ENCODE measurements around the gene SSH2.
"Not testable (repeated sequence)": the region's sequence is repeated elsewhere in the genome, so short reads cannot be mapped to it uniquely, and the experiment has no call there.

SSH2 gene

GRCh38 chr17:29962656-29963055, 32.6 kb upstream of the SSH2 start:
- H3K4me3 ChIP-seq (ENCODE audit: low read depth, low read length): no peak overlapping the region
- no peaks in the 10 kb centered on the region for H3K9me3 ChIP-seq (ENCODE audit: severe bottlenecking)
- no peaks in the 10 kb centered on the region for H3K36me3 ChIP-seq
- no peak for DNase-seq
- no peak for TF ChIP-seq CTCF (IDR thresholded peaks at IDR 0.05; ENCODE audit: low read depth, low read length)
- no peak overlapping the region for H3K27ac ChIP-seq
- H3K27me3 ChIP-seq (ENCODE audit: insufficient read depth, low read depth, severe bottlenecking): no peaks in the 10 kb centered on the region

GRCh38 chr17:29959658-29960337, 29.8 kb upstream of the SSH2 start:
- DNase-seq: no peak
- H3K27me3 ChIP-seq (ENCODE audit: insufficient read depth, low read depth, severe bottlenecking): no peaks in the 10 kb centered on the region
- H3K9me3 ChIP-seq (ENCODE audit: severe bottlenecking): no peaks in the 10 kb centered on the region
- H3K27ac ChIP-seq: no peak overlapping the region
- no peak for TF ChIP-seq CTCF (IDR thresholded peaks at IDR 0.05; ENCODE audit: low read depth, low read length)
- H3K36me3 ChIP-seq: no peaks in the 10 kb centered on the region
- H3K4me3 ChIP-seq (ENCODE audit: low read depth, low read length): no peak overlapping the region

GRCh38 chr17:29958947-29959657, 29.1 kb upstream of the SSH2 start:
- Histone ChIP-seq H3K36me3 (no peaks in the 10 kb centered on the region), H3K9me3 (ENCODE audit: severe bottlenecking) (peaks cover 6% of the 10 kb centered on the region), H3K27ac (no peak overlapping the region), H3K4me3 (ENCODE audit: low read depth, low read length) (no peak overlapping the region), H3K27me3 (ENCODE audit: insufficient read depth, low read depth, severe bottlenecking) (no peaks in the 10 kb centered on the region)
- no peak for TF ChIP-seq CTCF (IDR thresholded peaks at IDR 0.05; ENCODE audit: low read depth, low read length)
- no peak for DNase-seq

GRCh38 chr17:29957488-29957887, 27.5 kb upstream of the SSH2 start:
- DNase-seq; H3K27ac ChIP-seq; H3K27me3 ChIP-seq (ENCODE audit: insufficient read depth, low read depth, severe bottlenecking); H3K36me3 ChIP-seq; H3K4me3 ChIP-seq (ENCODE audit: low read depth, low read length): not testable (repeated sequence)
- H3K9me3 ChIP-seq (ENCODE audit: severe bottlenecking): peaks cover 12% of the 10 kb centered on the region

GRCh38 chr17:29956225-29956624, 26.2 kb upstream of the SSH2 start:
- TF ChIP-seq CTCF (IDR thresholded peaks at IDR 0.05; ENCODE audit: low read depth, low read length): no peak
- Histone ChIP-seq H3K27me3 (ENCODE audit: insufficient read depth, low read depth, severe bottlenecking) (no peaks in the 10 kb centered on the region), H3K27ac (no peak overlapping the region), H3K36me3 (no peaks in the 10 kb centered on the region), H3K4me3 (ENCODE audit: low read depth, low read length) (no peak overlapping the region), H3K9me3 (ENCODE audit: severe bottlenecking) (peaks cover 12% of the 10 kb centered on the region)
- DNase-seq: no peak

- no peaks in the 10 kb centered on the region for H3K27me3 ChIP-seq (ENCODE audit: insufficient read depth, low read depth, severe bottlenecking)
- no peak for DNase-seq
Observed at GRCh38 chr17:29954405-29954804, 24.4 kb upstream of the SSH2 start.

More at GRCh38 chr17:29954405-29954804, 24.4 kb upstream of the SSH2 start:
- no peaks in the 10 kb centered on the region for H3K36me3 ChIP-seq
- peaks cover 12% of the 10 kb centered on the region for H3K9me3 ChIP-seq (ENCODE audit: severe bottlenecking)
- no peak overlapping the region for H3K27ac ChIP-seq
- TF ChIP-seq CTCF (IDR thresholded peaks at IDR 0.05; ENCODE audit: low read depth, low read length): no peak; the same call in 1 of the 2 replicates
- no peak overlapping the region for H3K4me3 ChIP-seq (ENCODE audit: low read depth, low read length)

All from WERI-Rb-1 (cell line).